K562 (cell line): ENCODE results near the gene NKAPL. TPM values are rescaled to one million over a fixed set of nuclear protein-coding genes. Genes with fewer than 3 reads are reported as not detected.

Experiments
- ARID3A ChIP-seq: IDR thresholded peaks from 2 replicates; pipeline ENCODE4 v1.6.1; 2012; ENCODE audit warnings: low read depth, low read length, improper control_type of control experiment, borderline replicate concordance
- CEBPB ChIP-seq: fragments of 450-650 bp; IDR thresholded peaks from 2 replicates; pipeline ENCODE4 v1.6.1; 2016; ENCODE audit warnings: missing genetic modification characterization, missing compliant biosample characterization
- HINFP ChIP-seq: fragments of 450-650 bp; conservative IDR thresholded peaks from 2 replicates; pipeline ENCODE4 v1.6.1; 2016; ENCODE audit warnings: missing genetic modification characterization, low read depth, mild to moderate bottlenecking, control low read depth, missing compliant biosample characterization
- NFE2 ChIP-seq: IDR thresholded peaks from 2 replicates; pipeline ENCODE4 v1.6.1; 2014; ENCODE audit warnings: antibody characterized with exemption, low read depth
- NR2C1 ChIP-seq, 2 experiments: fragments of 450-650 bp; IDR thresholded peaks; 2 replicates each; pipeline ENCODE4 v1.6.1; 2017; ENCODE audit warnings: mild to moderate bottlenecking in 2 of 2, antibody characterized with exemption in 1 of 2, inconsistent platforms in 1 of 2, missing compliant biosample characterization in 1 of 2, missing genetic modification characterization in 1 of 2
- PCBP2 ChIP-seq: fragments of 200-400 bp; formaldehyde crosslinking; IDR thresholded peaks from 2 replicates; pipeline ENCODE4 v1.6.1; 2018; ENCODE audit warnings: low read length, low read depth, mild to moderate bottlenecking, moderate library complexity; ENCODE audit not compliant: poor library complexity, severe bottlenecking
- TEAD1 ChIP-seq, 2 experiments: fragments of 450-650 bp in 1 of 2; sonication (generic) in 1 of 2; formaldehyde crosslinking; IDR thresholded peaks; 2 replicates each; pipeline versions ENCODE4 v1.4.0 to v1.8.0; 2020 to 2022; ENCODE audit warnings: mild to moderate bottlenecking in 2 of 2, missing genetic modification reagents in 1 of 2
- ZFX ChIP-seq: sonication (generic); formaldehyde crosslinking; IDR thresholded peaks from 2 replicates; pipeline ENCODE4 v1.8.0; 2022; ENCODE audit warnings: mild to moderate bottlenecking, missing genetic modification reagents, moderate library complexity
- ZNF3 ChIP-seq: fragments of 250-450 bp; sonication (Bioruptor Pico); IDR thresholded peaks from 2 replicates; pipeline ENCODE4 v1.5.0; 2021; ENCODE audit warnings: mild to moderate bottlenecking, moderate library complexity
- polyA plus RNA-seq, 8 experiments: library from polyadenylated mRNA; depleted of rRNA in 4 of 8; stranded (reverse) in 5 of 8; unstranded in 3 of 8; fragments of >200 nt; fragmentation: Nextera tagmentation in 2 of 8; fragmentation: Illumina TruSeq in 1 of 8; extraction: Ambion mirVana in 2 of 8; extraction: Trizol in 1 of 8; gene quantifications; 2 replicates each; pipeline versions ENCODE4 v1.2.1 to v1.2.3, GENCODE V29; 2011 to 2014; ENCODE audit warnings: inconsistent platforms in 1 of 8, missing spikeins in 1 of 8
- total RNA-seq, 7 experiments: library from RNA; depleted of rRNA in 6 of 7; stranded (reverse); fragments of >200 nt in 6 of 7; fragmentation: Illumina TruSeq in 2 of 7; extraction: Trizol in 2 of 7; gene quantifications; 2 replicates each; pipeline versions ENCODE4 v1.2.1 to v1.2.3, GENCODE V29; 2011 to 2021; ENCODE audit warnings: low replicate concordance in 1 of 7
- TF ChIP-seq, protein P1 (sequence below): fragments of 450-650 bp; formaldehyde crosslinking; IDR thresholded peaks from 2 replicates; pipeline ENCODE4 v1.4.0; 2022; ENCODE audit warnings: mild to moderate bottlenecking, moderate library complexity
- TF ChIP-seq, protein P2 (sequence below), 3 experiments: IDR thresholded peaks in 2 of 3; conservative IDR thresholded peaks in 1 of 3; 2 replicates each; pipeline ENCODE4 v1.5.1; 2011 to 2012; ENCODE audit warnings: low read length in 3 of 3, mild to moderate bottlenecking in 3 of 3, control low read depth in 2 of 3, improper control_type of control experiment in 1 of 3, inconsistent platforms in 1 of 3, low read depth in 1 of 3, mixed read lengths in 1 of 3, moderate library complexity in 1 of 3; ENCODE audit not compliant: insufficient read depth in 2 of 3
- TF ChIP-seq, protein P3 (sequence below): fragments of 450-650 bp; IDR thresholded peaks from 2 replicates; pipeline ENCODE4 v1.6.1; 2016; ENCODE audit warnings: missing biosample characterization, missing genetic modification characterization
- TF ChIP-seq, protein P4 (sequence below): conservative IDR thresholded peaks from 2 replicates; pipeline ENCODE4 v1.6.1; 2011; ENCODE audit warnings: low read depth, mild to moderate bottlenecking, low read length; ENCODE audit not compliant: control insufficient read depth
- TF ChIP-seq, protein P5 (sequence below): fragments of 250-450 bp; sonication (Bioruptor Pico); IDR thresholded peaks from 2 replicates; pipeline ENCODE4 v1.5.0; 2020; ENCODE audit warnings: mild to moderate bottlenecking

NKAPL gene
- total and polyA plus RNA-seq, 9 of the 15 experiments (the other 6 are each of a cell fraction or from before 2014, with no cell fraction given) = not detected

GRCh38 chr6:28225056-28225834, 33.9 kb upstream of the NKAPL start, which contains the start of gene ZSCAN9 (continued):
- TF ChIP-seq PCBP2 (no peak), HINFP (tag) (peak; percentile 89), NFE2 (0 out of 2 replicates have a peak, but pooled peaks have one; percentile 5), CEBPB (tag) (no peak), NR2C1 (IDR thresholded peaks at IDR 0.05) (peak; percentile 76; the same call in 1 of the 2 replicates), NR2C1 (tag; IDR thresholded peaks at IDR 0.05) (peak; percentile 89), TEAD1 (CRISPR knock-in tag; IDR thresholded peaks at IDR 0.05) (peak; percentile 41 to 91; a peak in 3 of 4 replicates), ZNF3 (CRISPR knock-in tag) (no peak), ZFX (CRISPR knock-in tag) (peak; percentile 81), ARID3A (peak; percentile 66; the same call in 1 of the 2 replicates)
- TF ChIP-seq, protein P1, sequence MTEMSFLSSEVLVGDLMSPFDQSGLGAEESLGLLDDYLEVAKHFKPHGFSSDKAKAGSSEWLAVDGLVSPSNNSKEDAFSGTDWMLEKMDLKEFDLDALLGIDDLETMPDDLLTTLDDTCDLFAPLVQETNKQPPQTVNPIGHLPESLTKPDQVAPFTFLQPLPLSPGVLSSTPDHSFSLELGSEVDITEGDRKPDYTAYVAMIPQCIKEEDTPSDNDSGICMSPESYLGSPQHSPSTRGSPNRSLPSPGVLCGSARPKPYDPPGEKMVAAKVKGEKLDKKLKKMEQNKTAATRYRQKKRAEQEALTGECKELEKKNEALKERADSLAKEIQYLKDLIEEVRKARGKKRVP = no peak
- TF ChIP-seq, protein P2, sequence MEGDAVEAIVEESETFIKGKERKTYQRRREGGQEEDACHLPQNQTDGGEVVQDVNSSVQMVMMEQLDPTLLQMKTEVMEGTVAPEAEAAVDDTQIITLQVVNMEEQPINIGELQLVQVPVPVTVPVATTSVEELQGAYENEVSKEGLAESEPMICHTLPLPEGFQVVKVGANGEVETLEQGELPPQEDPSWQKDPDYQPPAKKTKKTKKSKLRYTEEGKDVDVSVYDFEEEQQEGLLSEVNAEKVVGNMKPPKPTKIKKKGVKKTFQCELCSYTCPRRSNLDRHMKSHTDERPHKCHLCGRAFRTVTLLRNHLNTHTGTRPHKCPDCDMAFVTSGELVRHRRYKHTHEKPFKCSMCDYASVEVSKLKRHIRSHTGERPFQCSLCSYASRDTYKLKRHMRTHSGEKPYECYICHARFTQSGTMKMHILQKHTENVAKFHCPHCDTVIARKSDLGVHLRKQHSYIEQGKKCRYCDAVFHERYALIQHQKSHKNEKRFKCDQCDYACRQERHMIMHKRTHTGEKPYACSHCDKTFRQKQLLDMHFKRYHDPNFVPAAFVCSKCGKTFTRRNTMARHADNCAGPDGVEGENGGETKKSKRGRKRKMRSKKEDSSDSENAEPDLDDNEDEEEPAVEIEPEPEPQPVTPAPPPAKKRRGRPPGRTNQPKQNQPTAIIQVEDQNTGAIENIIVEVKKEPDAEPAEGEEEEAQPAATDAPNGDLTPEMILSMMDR (IDR thresholded peaks at IDR 0.05 in 2 of 3, conservative IDR thresholded peaks at IDR 0.05 in 1 of 3; ENCODE audit: insufficient read depth in 2 of 3, low read depth in 1 of 3, low read length in 3 of 3) = no peak
- TF ChIP-seq, protein P3, sequence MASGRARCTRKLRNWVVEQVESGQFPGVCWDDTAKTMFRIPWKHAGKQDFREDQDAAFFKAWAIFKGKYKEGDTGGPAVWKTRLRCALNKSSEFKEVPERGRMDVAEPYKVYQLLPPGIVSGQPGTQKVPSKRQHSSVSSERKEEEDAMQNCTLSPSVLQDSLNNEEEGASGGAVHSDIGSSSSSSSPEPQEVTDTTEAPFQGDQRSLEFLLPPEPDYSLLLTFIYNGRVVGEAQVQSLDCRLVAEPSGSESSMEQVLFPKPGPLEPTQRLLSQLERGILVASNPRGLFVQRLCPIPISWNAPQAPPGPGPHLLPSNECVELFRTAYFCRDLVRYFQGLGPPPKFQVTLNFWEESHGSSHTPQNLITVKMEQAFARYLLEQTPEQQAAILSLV (tag) = no peak
- TF ChIP-seq, protein P4, sequence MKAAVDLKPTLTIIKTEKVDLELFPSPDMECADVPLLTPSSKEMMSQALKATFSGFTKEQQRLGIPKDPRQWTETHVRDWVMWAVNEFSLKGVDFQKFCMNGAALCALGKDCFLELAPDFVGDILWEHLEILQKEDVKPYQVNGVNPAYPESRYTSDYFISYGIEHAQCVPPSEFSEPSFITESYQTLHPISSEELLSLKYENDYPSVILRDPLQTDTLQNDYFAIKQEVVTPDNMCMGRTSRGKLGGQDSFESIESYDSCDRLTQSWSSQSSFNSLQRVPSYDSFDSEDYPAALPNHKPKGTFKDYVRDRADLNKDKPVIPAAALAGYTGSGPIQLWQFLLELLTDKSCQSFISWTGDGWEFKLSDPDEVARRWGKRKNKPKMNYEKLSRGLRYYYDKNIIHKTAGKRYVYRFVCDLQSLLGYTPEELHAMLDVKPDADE = peak; percentile 89; the same call in 1 of the 2 replicates
- TF ChIP-seq, protein P5, sequence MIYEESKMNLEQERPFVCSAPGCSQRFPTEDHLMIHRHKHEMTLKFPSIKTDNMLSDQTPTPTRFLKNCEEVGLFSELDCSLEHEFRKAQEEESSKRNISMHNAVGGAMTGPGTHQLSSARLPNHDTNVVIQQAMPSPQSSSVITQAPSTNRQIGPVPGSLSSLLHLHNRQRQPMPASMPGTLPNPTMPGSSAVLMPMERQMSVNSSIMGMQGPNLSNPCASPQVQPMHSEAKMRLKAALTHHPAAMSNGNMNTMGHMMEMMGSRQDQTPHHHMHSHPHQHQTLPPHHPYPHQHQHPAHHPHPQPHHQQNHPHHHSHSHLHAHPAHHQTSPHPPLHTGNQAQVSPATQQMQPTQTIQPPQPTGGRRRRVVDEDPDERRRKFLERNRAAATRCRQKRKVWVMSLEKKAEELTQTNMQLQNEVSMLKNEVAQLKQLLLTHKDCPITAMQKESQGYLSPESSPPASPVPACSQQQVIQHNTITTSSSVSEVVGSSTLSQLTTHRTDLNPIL (CRISPR knock-in tag) = no peak
